HG03097 (cell line): ENCODE results near the gene POLR2E.

ENCODE experiments used
- ATAC-seq: cut with Tn5 transposase; IDR thresholded peaks from one replicate; pipeline ENCODE4 v1.9.1; 2021; ENCODE audit not compliant: unreplicated experiment, low FRiP score

Gene POLR2E

DNA sequence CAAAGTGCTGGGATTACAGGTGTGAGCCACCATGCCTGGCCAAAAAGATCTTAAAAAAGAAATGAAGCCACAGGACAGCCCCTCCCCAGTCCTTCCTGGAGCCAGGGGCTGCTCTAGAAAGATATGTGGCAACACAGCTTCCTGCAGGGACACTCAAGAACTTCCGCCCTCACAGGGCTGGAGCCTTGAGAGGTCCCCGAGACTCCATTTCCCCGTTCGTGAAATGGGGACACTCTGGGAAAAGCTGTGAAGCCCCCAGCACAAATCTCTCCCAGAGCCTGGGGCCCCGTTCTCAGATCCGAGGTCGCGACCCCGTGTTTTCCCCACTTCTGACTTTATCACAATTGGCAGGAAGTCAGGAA, 6.1 kb upstream of the POLR2E start:
- no peak for ATAC-seq

DNA sequence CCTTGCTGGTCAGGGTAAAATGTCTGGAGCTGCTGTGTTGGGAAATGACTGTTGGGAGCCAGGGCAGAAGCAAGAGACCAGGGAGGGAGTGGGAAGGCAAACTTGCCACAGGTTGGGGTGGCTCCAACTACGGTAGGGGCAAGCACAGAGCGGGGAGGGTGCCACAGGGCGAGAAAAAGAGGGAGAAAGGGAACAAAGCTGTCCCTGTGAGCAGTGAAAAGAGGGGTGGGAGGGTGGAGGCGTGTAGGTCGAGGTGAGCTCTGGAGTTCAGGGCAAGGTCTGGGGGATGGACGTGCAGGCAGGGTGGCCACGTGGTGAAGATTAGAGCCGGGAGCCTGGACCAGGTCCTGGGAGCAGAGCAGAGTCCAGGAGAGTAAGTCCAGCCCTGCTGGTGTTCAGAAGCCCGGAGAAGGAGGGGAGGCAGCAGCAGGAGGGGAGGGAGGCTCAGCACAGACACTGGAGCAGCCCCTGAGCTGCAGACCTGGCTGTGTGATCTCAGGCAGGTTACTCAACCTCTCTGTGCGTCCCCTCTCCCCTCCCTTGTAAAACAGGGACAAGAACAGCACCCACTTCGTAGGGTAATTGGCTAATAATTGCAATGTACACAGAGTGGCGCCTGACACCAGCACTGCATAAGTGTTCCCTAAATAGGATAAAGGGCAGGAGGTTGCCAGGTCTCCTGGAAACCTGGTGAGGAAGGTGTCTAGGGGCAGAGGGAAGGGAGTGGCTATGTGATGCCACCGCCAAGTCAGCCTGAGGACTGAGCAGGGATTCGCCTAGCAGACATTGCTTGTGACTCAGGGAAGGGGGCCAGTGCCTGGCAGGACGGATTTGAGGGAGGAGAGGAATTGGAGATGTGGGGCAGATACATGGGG, 3.2 kb upstream of the POLR2E start:
- no peak for ATAC-seq

DNA sequence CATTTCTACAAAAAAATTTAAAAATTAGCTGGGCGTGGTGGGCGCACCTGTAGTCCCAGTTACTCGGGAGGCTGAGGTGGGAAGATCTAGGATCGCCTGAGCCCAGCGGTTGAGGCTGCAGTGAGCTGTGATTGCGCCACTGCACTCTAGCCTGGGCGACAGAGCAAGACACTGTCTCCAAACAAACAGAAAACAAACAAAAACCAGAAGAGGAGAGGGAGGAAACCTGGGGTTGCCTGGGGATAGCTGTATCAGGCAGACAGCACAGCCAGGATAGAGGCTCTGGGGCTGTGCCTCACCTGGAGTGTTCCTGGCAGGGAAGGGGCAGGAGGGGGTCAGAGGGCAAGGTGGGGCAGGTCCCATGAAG, 2.6 kb upstream of the POLR2E start:
- no peak for ATAC-seq

DNA sequence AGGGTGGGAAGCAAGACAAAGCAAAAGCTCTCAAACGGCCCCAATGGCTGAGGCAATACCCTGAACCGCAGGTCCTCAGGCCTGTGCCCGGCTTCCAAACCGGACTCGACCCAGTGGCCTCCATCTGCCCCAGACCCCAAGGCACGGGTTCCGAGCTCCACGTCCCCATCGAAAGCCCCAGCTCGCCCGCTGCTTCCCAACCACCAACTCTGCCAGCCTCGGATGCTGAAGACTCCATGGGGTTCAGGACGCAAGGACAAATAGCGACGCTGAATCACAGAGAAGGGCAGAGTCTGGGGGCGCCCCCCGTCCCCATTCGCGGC, 559 bp downstream of the POLR2E start:
- ATAC-seq = peak; percentile 6

DNA sequence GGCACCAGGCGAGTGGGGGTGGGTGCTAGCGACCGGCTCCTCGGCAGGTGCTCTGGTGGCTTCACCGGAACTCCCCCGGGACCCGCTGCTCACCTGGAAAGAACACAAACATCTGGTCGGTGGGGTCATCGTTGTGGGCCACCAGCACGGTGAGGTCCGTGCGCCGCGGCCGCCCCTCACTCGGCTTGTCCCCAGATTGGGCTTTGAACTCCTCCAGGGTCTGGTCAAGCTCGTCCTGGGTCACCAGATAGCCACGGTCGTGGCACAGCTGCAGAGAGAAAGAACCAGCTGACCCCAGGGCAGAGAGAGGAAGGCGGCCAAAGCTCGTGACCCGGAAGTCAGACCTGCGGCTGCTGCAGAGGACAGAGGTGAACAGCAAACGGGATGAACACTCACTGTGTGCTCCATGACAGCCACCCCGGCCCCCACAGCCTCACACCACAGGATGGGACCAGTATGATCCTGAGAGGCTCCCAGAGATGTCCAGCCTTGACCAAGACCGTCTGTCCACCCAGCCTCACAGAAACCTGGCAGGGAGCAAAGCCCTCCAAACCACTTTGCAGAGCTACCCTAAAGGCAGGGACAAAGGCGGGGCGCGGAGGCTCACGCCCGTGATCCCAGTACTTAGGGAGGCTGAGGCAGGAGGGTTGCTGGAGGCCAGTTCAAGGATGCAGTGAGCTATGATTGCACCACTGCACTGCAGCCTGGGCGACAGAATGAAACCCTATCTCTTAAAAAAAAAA, 1.2 kb downstream of the POLR2E start:
- no peak for ATAC-seq

DNA sequence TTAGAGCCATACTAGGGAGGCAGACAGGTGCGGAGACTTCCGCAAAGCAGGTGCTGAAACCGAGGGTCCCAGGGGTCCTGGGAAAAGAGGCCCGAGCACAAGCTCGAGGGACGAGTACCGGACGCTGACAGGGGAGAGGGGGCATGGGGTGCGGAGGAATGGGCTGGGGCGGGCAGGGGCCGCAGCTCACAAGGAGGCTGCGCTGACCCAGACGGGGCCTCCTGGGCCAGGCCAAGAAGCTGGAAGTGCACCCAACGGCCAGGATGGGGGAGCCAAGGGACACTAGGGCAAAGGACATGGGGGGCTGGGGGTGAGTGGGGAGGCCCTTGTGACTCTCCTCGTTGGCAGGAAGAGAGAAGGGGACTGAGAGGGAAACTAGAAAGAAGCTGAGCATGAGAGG, 1.8 kb downstream of the POLR2E start:
- no peak for ATAC-seq

DNA sequence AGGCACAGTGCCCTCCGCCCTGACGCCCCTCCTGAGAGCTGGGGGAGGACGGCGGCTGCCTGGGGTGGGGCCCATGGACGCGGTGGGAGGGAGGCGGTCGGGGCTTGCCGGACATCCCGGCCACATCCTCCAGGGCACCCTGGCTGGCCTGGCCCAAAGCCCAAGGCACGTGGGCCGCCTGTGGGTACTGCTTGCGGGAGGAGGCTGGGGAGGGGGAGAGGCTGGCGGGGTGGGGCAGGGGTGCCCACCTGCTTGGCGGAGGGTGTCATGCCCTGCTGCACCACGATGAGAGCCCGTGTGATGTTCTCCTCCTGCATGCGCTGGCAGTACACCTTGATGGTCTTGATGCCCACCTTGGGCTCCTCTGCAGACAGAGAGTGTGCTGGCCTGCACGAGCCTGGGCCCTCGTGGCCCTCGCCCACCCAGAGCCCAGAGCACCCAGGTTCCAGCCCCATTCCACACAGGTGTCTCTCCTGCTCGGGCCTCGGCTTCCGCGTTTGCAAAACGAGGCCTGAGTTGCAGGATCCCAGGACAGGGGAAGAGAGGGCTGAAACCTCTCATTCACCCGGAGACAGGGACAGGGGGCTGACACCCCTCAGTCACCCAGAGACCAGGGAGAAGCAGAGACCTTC, 3.5 kb downstream of the POLR2E start:
- ATAC-seq = no peak

DNA sequence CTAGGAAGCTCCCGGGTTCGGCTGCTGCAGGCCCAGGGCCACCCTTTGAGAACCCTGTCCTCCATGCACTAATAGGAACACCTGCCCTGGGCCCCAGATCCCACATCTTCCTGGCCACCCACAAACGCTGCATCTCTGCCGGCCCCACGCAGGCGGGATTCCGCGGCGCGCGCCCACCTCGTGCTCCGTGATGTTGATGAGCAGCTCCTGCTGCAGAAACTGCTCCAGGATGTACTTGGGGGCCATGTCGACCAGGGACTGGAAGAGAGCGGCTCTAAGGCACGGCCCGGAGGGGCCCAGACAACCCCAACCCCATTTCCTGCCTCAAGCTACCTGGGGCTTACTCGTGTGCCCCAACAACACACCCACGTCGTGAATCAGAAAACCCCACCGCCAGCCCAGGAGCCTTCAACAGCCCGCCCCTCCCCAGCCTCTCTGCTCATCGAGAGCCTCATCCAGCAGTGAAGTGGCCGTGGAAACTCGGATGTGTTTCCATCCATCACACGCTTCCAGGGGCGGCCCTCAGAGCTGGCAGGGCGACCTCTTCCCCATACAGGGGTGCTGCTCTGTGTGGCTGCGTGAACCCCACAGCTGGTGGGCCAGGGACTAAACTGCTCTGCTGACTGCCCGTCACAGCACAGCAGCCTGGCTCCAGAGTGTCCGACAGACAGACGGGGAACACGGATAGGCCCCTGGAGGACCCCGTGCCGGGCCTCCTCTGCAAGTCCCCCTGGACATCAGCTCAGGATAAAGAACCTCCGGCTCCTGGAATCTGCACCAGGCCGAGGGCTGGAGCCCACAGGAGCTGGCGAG, 4.2 kb downstream of the POLR2E start:
- no peak for ATAC-seq

DNA sequence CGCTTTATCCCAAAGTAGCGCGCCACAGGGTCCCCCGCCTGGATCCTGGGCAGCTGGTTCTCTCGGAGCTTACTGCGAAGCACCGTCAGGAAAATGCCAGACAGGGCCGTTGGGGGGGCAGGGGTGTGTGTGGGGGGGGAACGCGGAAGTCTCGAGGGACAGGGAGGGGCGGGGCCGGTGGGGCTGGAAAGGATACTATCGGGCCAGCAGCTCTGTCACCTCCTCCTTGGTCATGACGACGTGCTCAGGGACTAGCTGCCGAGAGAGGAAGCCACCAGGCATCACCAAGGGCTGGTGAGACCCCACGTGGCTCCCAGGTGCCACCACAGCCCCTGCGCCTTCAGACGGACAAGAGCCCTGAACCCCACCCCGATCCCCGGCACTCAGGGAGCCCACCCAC, 5.3 kb downstream of the POLR2E start:
- no peak for ATAC-seq

DNA sequence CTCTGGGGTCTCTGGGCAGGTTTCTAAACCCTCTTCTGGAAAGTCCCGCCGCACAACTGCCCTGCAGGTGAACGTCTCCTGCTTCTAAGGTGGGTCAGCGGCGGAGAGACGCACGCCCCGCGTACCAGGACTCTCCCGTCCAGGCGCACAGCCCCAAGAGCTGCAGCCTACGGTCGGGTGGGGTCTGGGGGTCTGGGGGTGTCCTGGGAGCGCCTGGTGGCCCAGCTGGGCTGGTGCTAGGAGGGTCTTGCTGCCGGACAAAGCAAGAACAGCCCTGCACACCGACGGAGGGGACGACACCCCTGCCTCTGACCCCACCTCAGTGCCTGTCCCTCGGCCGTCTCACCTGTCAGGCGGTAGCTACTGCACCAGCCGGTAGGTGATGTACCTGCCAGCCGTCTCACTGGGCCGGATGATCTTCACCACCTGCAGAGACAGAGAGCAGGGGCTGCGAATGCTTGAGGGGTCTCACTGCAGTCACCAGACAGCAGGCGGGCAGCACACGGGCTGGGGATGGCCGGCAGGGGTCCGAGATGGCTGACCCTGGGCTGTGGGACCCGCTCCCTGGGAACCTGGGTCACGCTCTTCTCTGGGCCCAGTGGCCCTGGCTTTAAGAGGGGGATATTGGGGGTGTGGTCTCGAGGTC, 5.9 kb downstream of the POLR2E start:
- ATAC-seq = no peak

DNA sequence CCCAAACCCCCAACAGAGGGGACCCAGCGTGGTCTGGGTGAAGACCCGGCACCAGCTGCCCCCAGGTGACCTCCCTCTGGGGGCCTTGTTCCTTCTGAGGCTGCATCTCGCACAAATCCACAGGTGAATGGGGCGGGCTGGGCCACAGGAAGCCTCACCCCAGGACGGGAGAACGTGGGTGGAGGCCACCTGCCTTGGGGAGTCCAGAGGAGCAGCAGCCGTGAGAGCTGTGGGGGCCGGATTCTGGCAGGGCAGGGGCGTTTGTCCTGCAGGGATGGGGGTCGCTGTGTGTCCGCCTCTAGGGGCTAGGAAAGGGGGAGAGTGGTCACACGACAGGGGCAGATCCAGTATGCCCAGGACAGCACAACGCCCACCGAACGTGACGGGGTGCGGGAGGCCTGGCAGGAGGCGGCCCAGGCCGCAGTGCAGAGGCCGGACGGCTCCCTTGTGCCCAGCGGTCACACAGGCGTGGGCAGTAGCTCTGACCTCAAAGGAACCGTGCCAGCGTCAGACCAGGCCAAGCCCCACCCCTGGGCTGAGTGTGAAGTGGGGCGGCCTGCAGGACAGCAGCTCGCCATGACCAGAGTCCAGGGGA, 6.7 kb downstream of the POLR2E start:
- no peak for ATAC-seq

DNA sequence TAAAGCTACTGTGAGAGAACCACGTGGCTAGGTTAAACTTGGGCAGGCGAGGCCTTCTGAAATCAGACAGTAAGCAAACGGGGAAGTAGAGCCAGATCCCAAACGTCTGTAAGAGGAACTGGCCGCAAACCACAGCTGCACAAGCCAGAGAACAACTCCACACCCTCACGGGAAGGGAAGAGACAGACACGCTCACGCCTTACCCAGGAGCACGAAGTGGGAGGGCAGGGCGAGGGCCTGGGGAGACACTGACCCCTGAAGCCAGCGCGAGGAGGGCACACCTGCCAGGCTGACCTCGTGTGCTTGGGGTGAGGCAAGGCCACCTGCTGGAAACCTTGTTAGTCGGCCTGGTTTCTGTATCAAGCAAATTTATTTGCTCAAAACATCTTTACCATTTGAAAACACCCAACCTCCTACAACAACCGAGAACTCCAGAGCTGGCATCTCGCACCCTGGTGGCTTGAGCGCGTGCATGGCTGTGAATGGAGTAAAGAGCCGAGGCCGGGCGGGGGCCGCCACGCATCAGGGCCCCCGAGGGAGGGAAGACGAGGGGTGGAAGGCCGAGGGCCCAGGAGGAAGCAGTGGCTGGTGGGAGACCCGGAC, 7.3 kb downstream of the POLR2E start:
- no peak for ATAC-seq

DNA sequence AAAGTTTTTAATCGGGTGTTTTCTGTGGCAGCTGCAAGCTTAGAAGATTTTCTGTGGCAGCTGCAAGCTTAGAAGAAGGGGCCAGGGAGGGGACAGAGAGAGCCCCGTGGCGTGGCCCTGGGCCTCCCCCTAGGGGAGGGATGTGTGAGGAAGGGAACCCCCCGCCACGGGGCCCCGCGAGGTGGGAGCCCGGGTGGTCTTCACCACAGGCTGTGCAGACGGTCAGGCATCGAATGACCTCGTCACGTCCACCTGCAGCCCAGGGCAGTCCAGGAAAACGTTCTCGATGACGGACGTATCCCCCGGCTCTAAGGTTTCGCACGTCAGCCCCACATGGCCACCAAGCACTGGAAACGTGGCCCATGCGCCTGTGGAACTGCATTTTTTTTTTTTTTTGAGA, 8.6 kb downstream of the POLR2E start:
- ATAC-seq = no peak

DNA sequence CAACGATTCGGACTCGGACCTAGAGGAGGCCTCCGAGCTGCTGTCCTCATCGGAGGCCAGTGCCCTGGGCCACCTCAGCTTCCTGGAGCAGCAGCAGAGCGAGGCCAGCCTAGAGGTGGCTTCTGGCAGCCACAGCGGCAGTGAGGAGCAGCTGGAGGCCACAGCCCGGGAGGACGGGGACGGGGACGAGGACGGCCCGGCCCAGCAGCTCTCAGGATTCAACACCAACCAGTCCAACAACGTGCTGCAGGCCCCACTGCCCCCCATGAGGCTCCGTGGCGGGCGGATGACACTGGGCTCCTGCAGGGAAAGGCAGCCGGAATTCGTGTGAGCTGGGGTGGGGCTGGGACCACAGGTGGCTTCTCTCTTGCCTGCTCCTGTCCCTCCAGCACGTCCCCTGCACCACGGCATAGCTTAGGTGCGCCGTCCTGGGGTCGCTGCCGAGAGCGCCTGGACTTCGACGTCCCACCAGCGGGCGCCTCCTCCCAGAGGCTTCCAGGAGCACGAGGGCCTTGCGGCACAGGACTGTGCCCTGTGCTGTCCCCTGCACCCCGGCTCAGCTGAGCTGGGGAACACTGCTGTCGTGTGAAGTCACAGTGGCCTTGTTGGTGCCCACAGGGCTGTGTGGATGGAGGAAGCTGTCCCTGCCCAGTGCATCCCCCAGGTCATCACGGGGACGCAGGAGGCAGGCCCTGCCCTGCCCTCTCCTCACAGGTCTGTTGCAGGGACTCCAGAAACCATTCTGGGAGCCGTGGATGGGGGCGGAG, 9.3 kb downstream of the POLR2E start:
- no peak for ATAC-seq

DNA sequence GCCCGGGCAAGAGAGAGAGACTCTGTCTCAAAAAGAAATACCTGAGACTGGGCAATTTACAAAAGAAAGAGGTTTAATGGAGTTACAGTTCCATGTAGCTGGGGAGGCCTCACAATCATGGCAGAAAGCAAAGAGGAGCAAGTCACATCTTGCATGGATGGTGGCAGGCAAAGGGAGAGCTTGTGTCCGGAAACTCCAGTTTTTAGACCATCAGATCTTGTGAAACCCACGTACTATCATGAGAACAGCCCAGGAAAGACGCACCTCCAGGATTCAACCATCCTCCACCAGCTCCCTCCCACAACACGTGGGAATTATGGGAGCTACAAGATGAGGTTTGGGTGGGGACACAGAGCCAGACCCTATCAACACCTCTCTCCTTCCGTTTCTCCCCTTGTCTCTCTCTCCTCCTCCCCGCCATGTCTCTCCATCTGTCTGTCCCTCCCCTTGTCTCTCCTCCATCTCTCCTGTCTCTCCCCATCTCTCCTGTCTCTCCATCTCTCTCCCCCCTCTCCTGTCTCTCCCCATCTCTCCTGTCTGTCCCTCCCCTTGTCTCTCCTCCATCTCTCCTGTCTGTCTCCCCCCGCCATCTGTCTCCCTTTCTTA, 10.0 kb downstream of the POLR2E start:
- ATAC-seq = no peak

DNA sequence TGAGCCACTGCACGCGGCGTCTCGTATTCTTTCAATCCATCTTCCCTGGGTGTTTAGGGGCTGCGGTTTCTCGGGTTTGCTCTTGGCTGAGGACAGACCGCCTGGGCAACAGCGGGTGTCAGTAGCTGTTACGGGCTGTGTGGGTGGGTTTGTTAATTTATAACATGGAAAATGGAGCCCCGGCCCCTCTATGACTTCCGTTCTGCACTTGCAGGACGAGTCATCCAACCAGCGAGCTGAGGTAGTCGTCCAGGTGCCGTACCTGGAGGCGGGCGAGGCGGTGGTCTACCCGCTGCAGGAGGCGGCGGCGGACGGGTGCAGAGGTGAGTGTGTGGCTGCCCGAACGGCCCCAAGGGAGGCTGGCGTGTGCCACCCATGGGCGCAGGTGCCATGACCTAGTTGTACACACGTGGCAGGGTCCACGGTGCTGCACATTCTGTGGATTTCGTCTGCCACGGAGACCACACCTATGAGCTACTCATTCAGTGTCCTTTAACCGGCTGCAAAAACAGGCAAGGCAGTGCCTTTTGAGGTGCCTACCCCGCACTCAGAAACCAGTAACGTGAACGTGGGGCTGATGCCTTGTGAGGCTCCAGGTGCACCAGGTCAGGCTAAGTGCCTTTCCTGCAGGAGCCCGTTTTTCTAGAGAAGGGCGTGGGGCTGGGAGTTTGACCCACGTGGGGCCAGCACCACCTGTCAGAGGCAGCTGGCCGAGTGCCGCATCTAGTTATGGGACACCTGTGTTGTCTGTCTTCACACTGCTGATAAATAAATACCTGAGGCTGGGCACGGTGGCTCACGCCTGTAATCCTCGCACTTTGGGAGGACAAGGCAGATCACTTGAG, 10.9 kb downstream of the POLR2E start:
- ATAC-seq = no peak

DNA sequence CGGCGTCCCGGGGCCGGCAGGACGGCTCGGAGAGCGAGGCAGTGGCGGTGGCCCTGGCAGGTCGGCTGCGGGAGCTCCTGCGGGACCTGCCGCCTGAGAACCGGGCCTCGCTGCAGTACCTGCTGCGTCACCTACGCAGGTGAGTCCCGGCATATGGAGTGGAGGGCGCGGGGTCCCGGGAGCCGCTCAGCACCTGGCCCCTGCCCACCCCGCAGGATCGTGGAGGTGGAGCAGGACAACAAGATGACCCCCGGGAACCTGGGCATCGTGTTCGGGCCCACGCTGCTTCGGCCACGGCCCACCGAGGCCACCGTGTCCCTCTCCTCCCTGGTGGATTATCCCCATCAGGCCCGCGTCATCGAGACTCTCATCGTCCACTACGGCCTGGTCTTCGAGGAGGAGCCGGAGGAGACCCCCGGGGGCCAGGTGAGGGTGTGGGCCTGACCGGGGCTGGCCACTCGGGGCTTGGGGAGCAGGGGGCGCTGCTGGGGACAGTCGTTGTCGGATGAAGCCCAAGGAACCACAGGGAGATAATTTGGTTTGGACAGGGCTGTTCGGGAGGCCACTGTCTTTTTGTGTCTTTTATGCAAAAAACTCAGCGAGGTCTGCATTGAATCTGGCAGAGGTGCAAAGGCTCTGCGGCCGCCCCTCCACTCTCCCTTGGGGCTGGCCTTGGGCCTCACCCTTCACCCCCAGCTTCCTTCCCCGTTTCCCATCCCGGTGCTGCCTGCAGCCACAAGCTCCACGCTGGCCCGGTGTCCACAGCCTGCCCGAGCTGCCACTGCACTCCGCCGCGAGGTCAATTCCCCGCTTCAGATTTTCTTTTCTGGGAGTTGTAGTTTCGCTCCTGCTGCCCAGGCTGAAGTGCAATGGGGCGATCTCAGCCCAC, 12.0 kb downstream of the POLR2E start:
- no peak for ATAC-seq
